ENCODE results near the gene ZBTB20. TPM values are rescaled to one million over a fixed set of nuclear protein-coding genes. Genes with fewer than 3 reads are reported as not detected.

The ZBTB20 gene
- total RNA-seq, 1 experiment from 2014 or later = 3.7 TPM

GRCh38 chr3:114953800-114954199 lies 193.3 kb downstream of the ZBTB20 start:
- intact Hi-C loops (cut with micrococcal nuclease) = no loop called here
- Histone ChIP-seq H2AFZ (ENCODE audit: low read length) (no peak overlapping the region), H3F3A (ENCODE audit: low read length, unreplicated experiment) (no peaks in the 10 kb centered on the region), H3K27ac (ENCODE audit: low read length) (no peak overlapping the region), H4K20me1 (ENCODE audit: low read length) (no peaks in the 10 kb centered on the region), H3K36me3 (ENCODE audit: low read depth, low read length) (no peaks in the 10 kb centered on the region), H3K9me2 (replicated peaks; ENCODE audit: low read length) (no peaks in the 10 kb centered on the region), H3K79me2 (ENCODE audit: low read length) (no peaks in the 10 kb centered on the region), H3K9me3 (ENCODE audit: low read length) (peaks cover 16% of the 10 kb centered on the region), H3K27me3 (ENCODE audit: low read length) (no peaks in the 10 kb centered on the region), H3K9ac (ENCODE audit: low read length) (no peak overlapping the region), H3K4me3 (ENCODE audit: low read length) (no peak overlapping the region), H3K4me1 (ENCODE audit: insufficient read depth, low read length) (no peaks in the 10 kb centered on the region), H3K4me2 (ENCODE audit: low read length) (no peak overlapping the region)
- ATAC-seq (no peak), DNase-seq (no peak)
- CTCF ChIA-PET = no interaction called here
- TF ChIP-seq, protein P1, sequence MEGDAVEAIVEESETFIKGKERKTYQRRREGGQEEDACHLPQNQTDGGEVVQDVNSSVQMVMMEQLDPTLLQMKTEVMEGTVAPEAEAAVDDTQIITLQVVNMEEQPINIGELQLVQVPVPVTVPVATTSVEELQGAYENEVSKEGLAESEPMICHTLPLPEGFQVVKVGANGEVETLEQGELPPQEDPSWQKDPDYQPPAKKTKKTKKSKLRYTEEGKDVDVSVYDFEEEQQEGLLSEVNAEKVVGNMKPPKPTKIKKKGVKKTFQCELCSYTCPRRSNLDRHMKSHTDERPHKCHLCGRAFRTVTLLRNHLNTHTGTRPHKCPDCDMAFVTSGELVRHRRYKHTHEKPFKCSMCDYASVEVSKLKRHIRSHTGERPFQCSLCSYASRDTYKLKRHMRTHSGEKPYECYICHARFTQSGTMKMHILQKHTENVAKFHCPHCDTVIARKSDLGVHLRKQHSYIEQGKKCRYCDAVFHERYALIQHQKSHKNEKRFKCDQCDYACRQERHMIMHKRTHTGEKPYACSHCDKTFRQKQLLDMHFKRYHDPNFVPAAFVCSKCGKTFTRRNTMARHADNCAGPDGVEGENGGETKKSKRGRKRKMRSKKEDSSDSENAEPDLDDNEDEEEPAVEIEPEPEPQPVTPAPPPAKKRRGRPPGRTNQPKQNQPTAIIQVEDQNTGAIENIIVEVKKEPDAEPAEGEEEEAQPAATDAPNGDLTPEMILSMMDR (conservative IDR thresholded peaks at IDR 0.05; ENCODE audit: low read depth, low read length) = no peak
- TF ChIP-seq EZH2 (IDR thresholded peaks at IDR 0.05; ENCODE audit: low read length, unreplicated experiment) (no peak), EZH2phosphoT487 (IDR thresholded peaks at IDR 0.05; ENCODE audit: borderline replicate concordance, low read length) (no peak)
- no TSS peak for BruUV-seq (replicated peaks)
- POLR2A ChIA-PET (ENCODE audit: unreplicated experiment) = no interaction called here

DNA sequence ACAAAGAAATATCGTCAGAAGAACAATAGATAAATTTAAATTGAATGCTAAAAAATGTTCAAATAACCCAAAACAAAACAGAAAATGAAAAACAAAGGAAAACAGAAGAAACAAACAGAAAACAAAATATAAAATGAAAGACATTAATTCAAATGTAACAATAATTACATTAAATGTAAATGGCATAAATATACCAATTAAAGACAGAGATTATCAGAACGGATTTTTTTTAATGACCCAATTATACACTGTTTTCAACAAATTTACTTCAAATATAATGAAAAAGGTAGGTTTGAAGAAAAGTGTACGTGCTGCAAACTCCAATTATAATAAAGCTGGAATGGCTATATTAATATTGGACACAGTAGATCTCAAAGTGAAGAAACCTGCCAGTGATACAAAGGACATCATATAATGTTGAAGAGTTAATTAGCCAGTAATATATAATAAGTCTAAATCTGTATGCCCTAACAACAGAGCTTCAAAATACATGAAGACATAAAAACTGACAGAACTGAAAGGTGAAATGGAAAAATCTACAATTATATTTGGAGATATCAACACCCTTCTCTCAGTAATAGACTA lies 193.8 kb downstream of the ZBTB20 start:
- Histone ChIP-seq H4K20me1 (ENCODE audit: low read length) (no peaks in the 10 kb centered on the region), H3K9ac (ENCODE audit: low read length) (no peak overlapping the region), H3F3A (ENCODE audit: low read length, unreplicated experiment) (no peaks in the 10 kb centered on the region), H3K79me2 (ENCODE audit: low read length) (no peaks in the 10 kb centered on the region), H3K9me2 (replicated peaks; ENCODE audit: low read length) (no peaks in the 10 kb centered on the region), H3K4me3 (ENCODE audit: low read length) (no peak overlapping the region), H3K4me2 (ENCODE audit: low read length) (no peak overlapping the region), H3K36me3 (ENCODE audit: low read depth, low read length) (no peaks in the 10 kb centered on the region), H3K9me3 (ENCODE audit: low read length) (peaks cover 16% of the 10 kb centered on the region), H3K4me1 (ENCODE audit: insufficient read depth, low read length) (no peaks in the 10 kb centered on the region), H2AFZ (ENCODE audit: low read length) (no peak overlapping the region), H3K27ac (ENCODE audit: low read length) (no peak overlapping the region), H3K27me3 (ENCODE audit: low read length) (no peaks in the 10 kb centered on the region)
- CTCF ChIA-PET = no interaction called here
- POLR2A ChIA-PET (ENCODE audit: unreplicated experiment) = no interaction called here
- ATAC-seq = no peak
- TF ChIP-seq EZH2 (IDR thresholded peaks at IDR 0.05; ENCODE audit: low read length, unreplicated experiment) = no peak
- TF ChIP-seq, protein P1 (conservative IDR thresholded peaks at IDR 0.05; ENCODE audit: low read depth, low read length) = no peak
- no peak for TF ChIP-seq EZH2phosphoT487 (IDR thresholded peaks at IDR 0.05; ENCODE audit: borderline replicate concordance, low read length)
- no peak for DNase-seq
- intact Hi-C loops (cut with micrococcal nuclease) = no loop called here
- no TSS peak for BruUV-seq (replicated peaks)

DNA sequence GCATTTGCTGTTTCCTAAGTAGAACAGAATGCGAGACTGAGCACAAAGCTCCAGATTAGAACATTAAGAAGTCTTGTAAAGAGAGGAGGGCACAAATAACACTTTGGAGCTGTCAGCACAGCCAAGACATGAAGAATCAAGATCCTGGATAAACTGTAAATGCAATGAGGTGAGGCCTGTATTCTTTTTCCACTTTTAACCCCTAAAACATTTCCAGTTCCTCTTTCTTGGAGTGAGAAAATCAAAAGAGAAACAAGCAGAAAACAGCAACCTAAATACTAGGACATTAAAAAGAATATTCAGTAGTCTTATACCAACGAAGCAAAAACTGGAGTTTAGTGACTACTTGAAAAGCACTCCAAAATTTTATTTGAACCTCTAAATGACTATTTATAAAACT lies 204.3 kb downstream of the ZBTB20 start:
- no peak overlapping the region for H3K9ac ChIP-seq (ENCODE audit: low read length)
- no peaks in the 10 kb centered on the region for H3K79me2 ChIP-seq (ENCODE audit: low read length)
- CTCF ChIA-PET = no interaction called here
- no peaks in the 10 kb centered on the region for H3K4me1 ChIP-seq (ENCODE audit: insufficient read depth, low read length)
- POLR2A ChIA-PET (ENCODE audit: unreplicated experiment) = no interaction called here
- no peaks in the 10 kb centered on the region for H3K9me3 ChIP-seq (ENCODE audit: low read length)
- no peaks in the 10 kb centered on the region for H3K9me2 ChIP-seq (replicated peaks; ENCODE audit: low read length)
- intact Hi-C loops (cut with micrococcal nuclease) = no loop called here
- no peak overlapping the region for H2AFZ ChIP-seq (ENCODE audit: low read length)
- no peak overlapping the region for H3K4me3 ChIP-seq (ENCODE audit: low read length)
- no peaks in the 10 kb centered on the region for H3K27me3 ChIP-seq (ENCODE audit: low read length)
- no peaks in the 10 kb centered on the region for H3K36me3 ChIP-seq (ENCODE audit: low read depth, low read length)
- no peaks in the 10 kb centered on the region for H4K20me1 ChIP-seq (ENCODE audit: low read length)
- H3K27ac ChIP-seq (ENCODE audit: low read length) = no peak overlapping the region
- TF ChIP-seq EZH2phosphoT487 (IDR thresholded peaks at IDR 0.05; ENCODE audit: borderline replicate concordance, low read length) (no peak), EZH2 (IDR thresholded peaks at IDR 0.05; ENCODE audit: low read length, unreplicated experiment) (no peak)
- TF ChIP-seq, protein P1 (conservative IDR thresholded peaks at IDR 0.05; ENCODE audit: low read depth, low read length) = no peak
- DNase-seq = no peak
- H3F3A ChIP-seq (ENCODE audit: low read length, unreplicated experiment) = no peaks in the 10 kb centered on the region
- no peak overlapping the region for H3K4me2 ChIP-seq (ENCODE audit: low read length)
- ATAC-seq = no peak
- BruUV-seq (replicated peaks) = no TSS peak

All from PC-3 (cell line).